B cell (primary cell): Measurements from ENCODE around the gene PDXK. TPM values are rescaled to one million over a fixed set of nuclear protein-coding genes. Genes with fewer than 3 reads are reported as not detected.

Experiments
- ATAC-seq: fragments of 200-7000 bp; cut with Tn5 transposase; one replicate; pipeline ENCODE4 v1.10.0; 2021; ENCODE audit warnings: low read depth, mild to moderate bottlenecking, moderate number of reproducible peaks, moderate library complexity
- CTCF ChIA-PET: fragments of 350-600 bp; sonication (Branson Sonifier 250); formaldehyde crosslinking; loops from one replicate; lab custom pipeline; 2021; ENCODE audit warnings: antibody characterized with exemption, inconsistent platforms; lab: Charles Lee
- POLR2A ChIA-PET: fragments of 350-600 bp; sonication (Branson Sonifier 250); formaldehyde crosslinking; loops from one replicate; lab custom pipeline; 2021; ENCODE audit warnings: antibody characterized with exemption; lab: Charles Lee
- DNase-seq: peaks from one replicate; pipeline ENCODE4 v3.0.0; 2013
- H2AFZ ChIP-seq: 2 replicates; pipeline ENCODE4 v1.6.1; 2012; ENCODE audit warnings: mild to moderate bottlenecking, low read depth, low read length; ENCODE audit not compliant: insufficient read depth, poor library complexity, severe bottlenecking
- H3K27ac ChIP-seq, 2 donors: 1 replicate in 1 of 2; 2 replicates in 1 of 2; pipeline ENCODE4 v1.5.1; 2012 to 2013; ENCODE audit warnings: low read length in 2 of 2, mild to moderate bottlenecking in 2 of 2, moderate library complexity in 1 of 2
- H3K27me3 ChIP-seq, 4 experiments: fragments of 200-600 bp in 1 of 4; sonication (generic) in 1 of 4; replicated peaks in 1 of 4; 1 replicate in 2 of 4; 2 replicates in 2 of 4; pipeline versions ENCODE4 v1.6.1 to v1.7.0; 2013 to 2016; ENCODE audit warnings: low read length in 3 of 4, mild to moderate bottlenecking in 2 of 4, mixed read lengths in 1 of 4, moderate library complexity in 1 of 4; ENCODE audit not compliant: insufficient read depth in 4 of 4, control insufficient read depth in 3 of 4; ENCODE audit errors: control extremely low read depth in 1 of 4
- H3K36me3 ChIP-seq, 2 experiments: replicated peaks in 1 of 2; 1 replicate in 1 of 2; 2 replicates in 1 of 2; pipeline versions ENCODE4 v1.6.1 to v1.7.1; 2013; ENCODE audit warnings: low read length in 1 of 2; ENCODE audit not compliant: insufficient read depth in 2 of 2, control insufficient read depth in 1 of 2; ENCODE audit errors: control extremely low read depth in 1 of 2, extremely low read depth in 1 of 2
- H3K4me1 ChIP-seq, 2 donors: fragments of 200-600 bp in 1 of 2; sonication (generic) in 1 of 2; 1 replicate in 1 of 2; 2 replicates in 1 of 2; pipeline versions ENCODE4 v1.5.1 to v1.6.1; 2013 to 2017; ENCODE audit warnings: low read length in 2 of 2; ENCODE audit not compliant: control insufficient read depth in 2 of 2, insufficient read depth in 2 of 2
- H3K4me2 ChIP-seq: replicated peaks from 2 replicates; pipeline ENCODE3; 2012; ENCODE audit warnings: mild to moderate bottlenecking, low read depth, low read length; ENCODE audit not compliant: poor library complexity, severe bottlenecking
- H3K4me3 ChIP-seq, 5 experiments: fragments of 200-600 bp in 1 of 5; sonication (generic) in 1 of 5; 1 replicate in 3 of 5; 2 replicates in 2 of 5; pipeline versions ENCODE4 v1.5.1 to v1.7.0; 2011 to 2016; ENCODE audit warnings: low read length in 4 of 5, mild to moderate bottlenecking in 4 of 5, low read depth in 2 of 5, control low read depth in 1 of 5, moderate library complexity in 1 of 5; ENCODE audit not compliant: insufficient read depth in 1 of 5; ENCODE audit errors: control extremely low read depth in 1 of 5, extremely low read depth in 1 of 5
- H3K79me2 ChIP-seq: fragments of 200-600 bp; sonication (generic); one replicate; pipeline ENCODE4 v1.6.0; 2016; ENCODE audit warnings: low read length; ENCODE audit not compliant: control insufficient read depth, insufficient read depth
- H3K9ac ChIP-seq: fragments of 200-600 bp; sonication (generic); 2 replicates; pipeline ENCODE4 v1.6.1; 2017; ENCODE audit warnings: mild to moderate bottlenecking, low read length, moderate library complexity
- H3K9me3 ChIP-seq, 3 donors: one replicate each; pipeline versions ENCODE4 v1.6.1 to v1.7.1; 2013; ENCODE audit warnings: low read length in 2 of 3; ENCODE audit not compliant: control insufficient read depth in 2 of 3, insufficient read depth in 1 of 3; ENCODE audit errors: control extremely low read depth in 1 of 3
- H4K20me1 ChIP-seq: 2 replicates; pipeline ENCODE4 v1.6.0; 2012; ENCODE audit warnings: mild to moderate bottlenecking, low read length; ENCODE audit not compliant: insufficient read depth, control insufficient read depth, poor library complexity, severe bottlenecking
- H3K27ac Mint-ChIP-seq: one replicate; pipeline ENCODE4 v1.8.0; 2021; ENCODE audit warnings: mixed read lengths
- H3K27me3 Mint-ChIP-seq: one replicate; pipeline ENCODE4 v1.8.0; 2021; ENCODE audit warnings: mixed read lengths
- H3K4me1 Mint-ChIP-seq: one replicate; pipeline ENCODE4 v1.8.0; 2021; ENCODE audit warnings: mixed read lengths
- H3K4me3 Mint-ChIP-seq: one replicate; pipeline ENCODE4 v1.8.0; 2021; ENCODE audit warnings: mixed read lengths
- H3K9me3 Mint-ChIP-seq: one replicate; pipeline ENCODE4 v1.8.0; 2022; ENCODE audit warnings: mixed read lengths; ENCODE audit not compliant: insufficient read depth
- EZH2 ChIP-seq: IDR thresholded peaks from 2 replicates; pipeline ENCODE4 v1.6.1; 2012; ENCODE audit warnings: borderline replicate concordance, low read depth, mild to moderate bottlenecking, moderate library complexity, low read length; ENCODE audit not compliant: insufficient read depth, poor library complexity, severe bottlenecking
- WGBS: methylation state at CpG from one replicate; pipeline ENCODE4 v1.1.5; 2013; ENCODE audit warnings: missing lambda C conversion rate; ENCODE audit not compliant: insufficient coverage; 5-methylcytosine and 5-hydroxymethylcytosine counted together
- intact Hi-C: fragments of 100-400 bp; cut with micrococcal nuclease; formaldehyde crosslinking; loops from one replicate; pipeline ENCODE4 v1.10.0; 2022
- polyA plus RNA-seq: library from polyadenylated mRNA; depleted of rRNA; stranded (reverse); fragments of >200 nt; gene quantifications from 2 replicates; pipeline ENCODE4 v1.2.3, GENCODE V29; 2012
- total RNA-seq, 2 donors: library from RNA; stranded (reverse); fragments of 120-200 nt in 1 of 2; gene quantifications; 1 replicate in 1 of 2; 2 replicates in 1 of 2; pipeline versions ENCODE4 v1.2.3 to v1.2.4, GENCODE V29; 2013 to 2022
- TF ChIP-seq, protein P1 (sequence below): fragments of 200-600 bp; IDR thresholded peaks from one replicate; pipeline ENCODE4 v1.8.0; 2022; ENCODE audit warnings: antibody characterized with exemption, mild to moderate bottlenecking

The PDXK gene
- total and polyA plus RNA-seq, 2 donors (not counting 1 experiment from before 2014, with no cell fraction given): 31.1 to 102 TPM

DNA sequence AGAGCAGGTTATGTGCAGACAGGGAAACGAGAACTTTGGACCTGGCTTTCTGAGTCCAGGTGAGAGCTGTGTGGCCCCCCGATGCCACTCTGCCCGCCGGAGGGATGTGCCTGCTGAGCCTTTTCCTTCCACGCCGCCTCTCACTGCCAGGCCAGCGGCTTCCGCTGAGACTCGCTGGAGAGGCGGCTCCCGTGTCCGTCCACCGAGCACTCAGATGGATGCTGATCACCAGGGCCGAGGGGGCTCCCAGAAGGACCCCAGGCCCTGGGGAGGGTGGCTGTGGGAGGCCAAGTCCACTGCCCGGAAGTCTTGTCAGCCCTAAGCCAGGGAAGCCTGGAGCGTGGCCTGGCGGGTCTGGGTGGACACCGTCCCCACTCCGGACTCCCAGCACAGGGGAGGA is 40.7 kb downstream of the PDXK start:
- H2AFZ ChIP-seq: no peak overlapping the region
- ATAC-seq (no peak), DNase-seq (no peak)
- no peaks in the 10 kb centered on the region for H3K4me1 ChIP-seq
- no peaks in the 10 kb centered on the region for H3K27me3 ChIP-seq
- no peak overlapping the region for H3K27ac ChIP-seq
- no peaks in the 10 kb centered on the region for H4K20me1 ChIP-seq
- ChIA-PET CTCF (no interaction called here), POLR2A (no interaction called here)
- peaks cover 0 to 22% of the 10 kb centered on the region in 2 experiments for H3K36me3 ChIP-seq
- TF ChIP-seq, protein P1, sequence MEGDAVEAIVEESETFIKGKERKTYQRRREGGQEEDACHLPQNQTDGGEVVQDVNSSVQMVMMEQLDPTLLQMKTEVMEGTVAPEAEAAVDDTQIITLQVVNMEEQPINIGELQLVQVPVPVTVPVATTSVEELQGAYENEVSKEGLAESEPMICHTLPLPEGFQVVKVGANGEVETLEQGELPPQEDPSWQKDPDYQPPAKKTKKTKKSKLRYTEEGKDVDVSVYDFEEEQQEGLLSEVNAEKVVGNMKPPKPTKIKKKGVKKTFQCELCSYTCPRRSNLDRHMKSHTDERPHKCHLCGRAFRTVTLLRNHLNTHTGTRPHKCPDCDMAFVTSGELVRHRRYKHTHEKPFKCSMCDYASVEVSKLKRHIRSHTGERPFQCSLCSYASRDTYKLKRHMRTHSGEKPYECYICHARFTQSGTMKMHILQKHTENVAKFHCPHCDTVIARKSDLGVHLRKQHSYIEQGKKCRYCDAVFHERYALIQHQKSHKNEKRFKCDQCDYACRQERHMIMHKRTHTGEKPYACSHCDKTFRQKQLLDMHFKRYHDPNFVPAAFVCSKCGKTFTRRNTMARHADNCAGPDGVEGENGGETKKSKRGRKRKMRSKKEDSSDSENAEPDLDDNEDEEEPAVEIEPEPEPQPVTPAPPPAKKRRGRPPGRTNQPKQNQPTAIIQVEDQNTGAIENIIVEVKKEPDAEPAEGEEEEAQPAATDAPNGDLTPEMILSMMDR: no peak
- TF ChIP-seq EZH2: no peak
- no peaks in the 10 kb centered on the region for H3K79me2 ChIP-seq
- Mint-ChIP-seq H3K27me3 (no peaks in the 10 kb centered on the region), H3K9me3 (no peaks in the 10 kb centered on the region), H3K4me3 (no peak overlapping the region), H3K27ac (no peak overlapping the region), H3K4me1 (no peaks in the 10 kb centered on the region)
- peaks cover 0 to 5% (median 0%) of the 10 kb centered on the region in 3 donors for H3K9me3 ChIP-seq
- intact Hi-C loops: no loop called here
- no peak overlapping the region for H3K4me2 ChIP-seq
- WGBS: 98% methylated on average over 19 of the region's 19 CpGs
- H3K9ac ChIP-seq: no peak overlapping the region
- no peak overlapping the region for H3K4me3 ChIP-seq

DNA sequence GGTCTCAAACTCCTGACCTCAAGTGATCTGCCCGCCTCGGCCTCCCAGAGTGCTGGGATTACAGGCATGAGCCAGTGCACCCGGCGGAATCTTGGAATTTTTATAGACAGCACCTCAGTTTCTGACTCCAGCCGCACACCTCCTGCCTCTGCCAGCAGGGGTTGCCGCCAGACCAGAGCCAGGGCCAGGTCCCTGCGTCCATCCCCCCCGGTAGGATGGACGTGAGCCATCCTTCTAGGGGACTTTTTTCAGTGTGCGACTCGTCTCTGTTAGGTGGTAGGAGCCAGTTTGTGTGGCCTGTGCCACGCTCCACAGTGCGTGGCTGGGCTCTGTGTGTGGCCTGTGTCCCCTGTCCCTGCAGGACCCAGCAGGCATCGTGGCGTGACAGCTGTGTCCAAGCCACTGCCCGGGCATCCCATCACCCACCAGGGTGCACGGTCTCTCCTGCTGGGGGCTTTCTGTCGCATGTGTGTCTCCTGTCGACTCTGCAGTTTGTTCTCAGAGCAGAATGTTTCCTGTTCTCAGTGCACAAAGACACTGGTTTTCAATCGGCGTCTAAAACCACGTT is 41.5 kb downstream of the PDXK start:
- 90% methylated on average over 21 of the region's 22 CpGs for WGBS
- Mint-ChIP-seq H3K4me3 (no peak overlapping the region), H3K4me1 (no peaks in the 10 kb centered on the region), H3K27ac (no peak overlapping the region), H3K9me3 (no peaks in the 10 kb centered on the region), H3K27me3 (no peaks in the 10 kb centered on the region)
- Histone ChIP-seq H3K4me1 (no peaks in the 10 kb centered on the region), H3K79me2 (no peaks in the 10 kb centered on the region), H3K4me2 (no peak overlapping the region), H3K9ac (no peak overlapping the region), H3K4me3 (no peak overlapping the region), H2AFZ (no peak overlapping the region), H3K36me3 (peaks cover 0 to 15% of the 10 kb centered on the region in 2 experiments), H3K27ac (no peak overlapping the region), H3K27me3 (no peaks in the 10 kb centered on the region), H3K9me3 (no peaks in the 10 kb centered on the region), H4K20me1 (no peaks in the 10 kb centered on the region)
- no peak for TF ChIP-seq EZH2
- TF ChIP-seq, protein P1: no peak
- ChIA-PET CTCF (no interaction called here), POLR2A (no interaction called here)
- DNase-seq (no peak), ATAC-seq (no peak)
- intact Hi-C loops: no loop called here
